Stimulated activated CD4-positive, alpha-beta T cell treated with anti-CD3 and anti-CD28 coated beads, Interleukin-4, amount 100 ng/mL, for 24 hours (primary cell): ENCODE measurements around the gene CHRM4.

Experiments used
- DNase-seq: peaks from one replicate; pipeline ENCODE4 v3.0.0-alpha.2; 2020

CHRM4 gene

GRCh38 chr11:46367244-46367915, 24.2 kb downstream of the CHRM4 start:
- DNase-seq = peak; percentile 75

- DNase-seq = no peak
Observed at GRCh38 chr11:46366661-46367161, 24.9 kb downstream of the CHRM4 start.

GRCh38 chr11:46366260-46366659, 25.3 kb downstream of the CHRM4 start:
- DNase-seq = no peak

GRCh38 chr11:46364791-46365190, 26.8 kb downstream of the CHRM4 start:
- no peak for DNase-seq

- DNase-seq = no peak
Observed at GRCh38 chr11:46364056-46364455, 27.5 kb downstream of the CHRM4 start.

GRCh38 chr11:46363455-46364005, 28.0 kb downstream of the CHRM4 start:
- no peak for DNase-seq

- DNase-seq = no peak
Observed at GRCh38 chr11:46363031-46363407, 28.6 kb downstream of the CHRM4 start.

GRCh38 chr11:46362156-46363030, 29.2 kb downstream of the CHRM4 start:
- no peak for DNase-seq

- DNase-seq = peak; percentile 71
Observed at GRCh38 chr11:46361283-46362155, 30.1 kb downstream of the CHRM4 start.

GRCh38 chr11:46360878-46361277, 30.7 kb downstream of the CHRM4 start:
- DNase-seq = no peak

GRCh38 chr11:46359953-46360352, 31.6 kb downstream of the CHRM4 start:
- no peak for DNase-seq

- no peak for DNase-seq
Observed at GRCh38 chr11:46357483-46357936, 34.1 kb downstream of the CHRM4 start.

- DNase-seq = no peak
Observed at GRCh38 chr11:46356924-46357482, 34.6 kb downstream of the CHRM4 start.

GRCh38 chr11:46353698-46354097, 37.9 kb downstream of the CHRM4 start:
- DNase-seq = peak; percentile 67

- peak; percentile 75 for DNase-seq
Observed at GRCh38 chr11:46352063-46352841, 39.3 kb downstream of the CHRM4 start.

GRCh38 chr11:46351606-46352005, 40.0 kb downstream of the CHRM4 start:
- no peak for DNase-seq

GRCh38 chr11:46351148-46351547, 40.4 kb downstream of the CHRM4 start:
- no peak for DNase-seq

- DNase-seq = no peak
Observed at GRCh38 chr11:46350695-46351094, 40.9 kb downstream of the CHRM4 start.

GRCh38 chr11:46348566-46349401, 42.8 kb downstream of the CHRM4 start:
- peak; percentile 56 for DNase-seq

GRCh38 chr11:46347637-46348311, 43.8 kb downstream of the CHRM4 start:
- DNase-seq = peak; percentile 27
